Ureter (tissue), 1 donor: Measurements from ENCODE around the gene PTPN2. TPM values are rescaled to one million over a fixed set of nuclear protein-coding genes. Genes with fewer than 3 reads are reported as not detected.

ENCODE experiments used
- DNase-seq: peaks from one replicate; pipeline ENCODE4 v3.0.0-alpha.2; 2020; ENCODE audit warnings: low spot score
- total RNA-seq: library from RNA; stranded (reverse); gene quantifications from one replicate; pipeline ENCODE4 v1.2.4, GENCODE V29; 2023
- donor health status: DM: yes; HTN: yes; CAD: no.

Gene PTPN2
- total RNA-seq, 1 donor from 2014 or later = 47.8 TPM

DNA sequence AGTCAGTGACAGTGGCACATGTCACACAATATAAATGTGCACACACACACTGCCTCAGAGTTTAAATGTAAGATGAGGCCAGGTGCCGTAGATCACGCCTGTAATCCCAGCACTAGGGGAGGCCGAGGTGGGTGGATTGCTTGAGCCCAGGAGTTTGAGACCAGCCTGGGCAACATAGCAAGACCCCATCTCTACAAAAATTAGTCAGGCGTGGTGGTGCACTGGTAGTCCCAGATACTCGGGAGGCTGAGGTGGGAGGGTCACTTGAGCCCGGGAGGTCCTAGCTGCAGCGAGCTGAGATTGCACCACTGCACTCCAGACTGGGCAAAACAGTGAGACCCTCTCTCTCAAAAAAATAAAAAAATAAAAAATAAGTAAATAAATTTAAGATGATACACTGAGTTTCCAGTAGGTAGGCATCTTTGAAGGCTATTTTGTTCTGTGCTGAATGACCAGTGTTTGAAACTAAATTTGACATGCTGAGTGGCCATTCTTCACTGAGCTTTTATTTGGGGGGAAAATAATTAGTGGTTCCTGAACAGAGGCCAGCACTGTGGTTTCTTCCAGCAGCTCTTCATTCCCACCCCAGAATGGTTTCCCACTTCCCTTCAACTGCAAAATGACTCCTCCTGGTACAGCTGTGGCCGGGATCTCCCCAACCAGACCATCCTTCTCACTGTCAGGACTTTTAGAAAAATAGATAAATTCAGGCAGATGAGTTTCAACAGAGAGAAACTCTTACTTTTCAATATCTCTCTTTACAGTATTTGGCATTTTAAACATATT, 136.3 kb downstream of the PTPN2 start:
- no peak for DNase-seq

DNA sequence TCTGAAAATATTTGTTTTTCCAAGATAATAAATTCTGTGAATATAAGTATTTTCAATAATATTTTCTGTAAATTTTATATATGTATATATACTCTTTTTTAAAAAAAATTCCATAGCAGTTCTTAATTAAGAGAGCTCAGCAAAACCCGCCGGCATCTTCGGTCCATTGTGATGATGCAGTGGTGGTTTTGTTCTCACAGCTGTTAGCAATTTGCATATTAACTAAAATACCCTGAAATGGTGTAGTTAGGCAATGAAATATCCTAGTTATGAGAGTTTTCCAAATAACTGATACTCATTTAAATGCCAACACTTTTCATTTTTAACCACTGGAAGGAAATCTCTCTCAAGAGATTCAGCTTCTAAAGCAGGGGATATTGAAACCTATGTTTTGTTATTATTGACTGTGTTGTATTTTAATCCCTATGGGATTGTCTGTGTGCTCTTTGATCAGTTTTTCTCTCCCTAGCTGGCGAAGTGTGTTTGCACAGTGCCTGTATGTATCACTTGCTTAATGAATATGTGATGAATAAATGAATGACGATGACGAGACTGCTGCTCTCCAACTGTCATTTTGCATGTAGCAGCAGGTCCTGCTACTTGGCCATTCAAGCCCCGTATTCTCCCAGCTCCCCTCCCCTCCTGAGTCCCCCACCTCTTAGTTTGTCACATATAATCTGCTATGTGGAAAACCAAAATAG, 138.8 kb downstream of the PTPN2 start:
- no peak for DNase-seq

DNA sequence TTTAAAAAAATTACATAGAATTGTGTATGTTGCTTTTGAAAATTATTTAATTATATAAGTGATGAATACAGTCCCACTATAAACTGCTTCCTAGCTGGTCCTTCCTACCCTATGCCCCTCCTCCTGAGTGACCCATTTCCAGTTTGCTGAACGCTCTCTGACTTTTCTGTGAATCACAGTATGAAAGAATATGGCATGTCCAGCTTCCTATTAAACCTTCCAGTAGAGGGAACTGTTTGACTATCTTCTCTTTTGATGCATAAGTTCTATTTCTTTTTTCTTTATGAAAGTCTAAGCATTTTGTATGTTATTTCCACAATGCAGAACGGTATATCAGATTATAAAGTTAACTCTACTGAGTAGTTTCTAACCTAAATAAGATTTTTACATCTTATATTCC, 139.9 kb downstream of the PTPN2 start:
- DNase-seq = no peak

DNA sequence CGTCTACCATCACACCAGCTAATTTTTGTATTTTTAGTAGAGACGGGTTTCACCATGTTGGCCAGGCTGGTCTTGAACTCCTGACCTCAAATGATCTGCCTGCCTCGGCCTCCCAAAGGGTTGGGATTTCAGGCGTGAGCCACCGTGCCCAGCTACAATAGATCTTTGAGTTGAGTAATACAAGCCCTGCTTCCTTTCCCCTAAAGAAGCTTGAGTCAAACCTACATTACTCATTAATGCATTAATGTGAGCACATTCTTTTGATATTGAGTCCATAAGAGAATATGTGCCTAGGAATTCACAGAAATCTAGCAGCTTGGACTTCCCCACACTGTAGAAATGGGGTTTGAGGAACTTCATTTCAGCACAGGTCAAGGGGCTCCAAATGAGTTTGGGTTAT, 141.6 kb downstream of the PTPN2 start:
- no peak for DNase-seq

Other genes starting within 250 kb of the PTPN2 start
- 28.1 TPM for gene SPIRE1, start 226.1 kb downstream of the PTPN2 start, total RNA-seq
- gene CEP76, start 181.5 kb downstream of the PTPN2 start, total RNA-seq = 7.9 TPM
- 70.8 TPM for gene PSMG2, start 181.2 kb downstream of the PTPN2 start, total RNA-seq
- 53.1 TPM for gene SEH1L, start 63.8 kb upstream of the PTPN2 start, total RNA-seq
- 38.8 TPM for gene CEP192, start 107.1 kb upstream of the PTPN2 start, total RNA-seq